IPS DF 6.9 (cell line): ENCODE results near the gene UBTD1.

Source experiments
- DNase-seq: peaks from one replicate; pipeline ENCODE4 v3.0.0-alpha.2; 2013; ENCODE audit warnings: low read depth, low spot score
- H3K27ac ChIP-seq: one replicate; pipeline ENCODE4 v1.5.1; 2013; ENCODE audit warnings: low read length, control low read depth
- H3K27me3 ChIP-seq: 2 replicates; pipeline ENCODE4 v1.6.1; 2013; ENCODE audit warnings: mild to moderate bottlenecking, low read length; ENCODE audit not compliant: control insufficient read depth, insufficient read depth
- H3K36me3 ChIP-seq: 2 replicates; pipeline ENCODE4 v1.6.1; 2013; ENCODE audit warnings: low read length; ENCODE audit not compliant: control insufficient read depth, insufficient read depth
- H3K4me1 ChIP-seq: 2 replicates; pipeline ENCODE4 v1.6.1; 2013; ENCODE audit warnings: low read length; ENCODE audit not compliant: control insufficient read depth, insufficient read depth
- H3K4me3 ChIP-seq: 2 replicates; pipeline ENCODE4 v1.5.1; 2013; ENCODE audit warnings: mild to moderate bottlenecking, low read length
- H3K9me3 ChIP-seq: 2 replicates; pipeline ENCODE4 v1.6.1; 2013; ENCODE audit warnings: low read length, inconsistent platforms; ENCODE audit not compliant: control insufficient read depth, insufficient read depth
- WGBS: extraction: QIAGEN DNeasy Blood & Tissue Kit; methylation state at CpG from one replicate; pipeline ENCODE4 v1.1.7; 2013; ENCODE audit warnings: mixed read lengths, missing lambda C conversion rate; ENCODE audit not compliant: insufficient read length, insufficient coverage; 5-methylcytosine and 5-hydroxymethylcytosine counted together

Gene UBTD1

DNA sequence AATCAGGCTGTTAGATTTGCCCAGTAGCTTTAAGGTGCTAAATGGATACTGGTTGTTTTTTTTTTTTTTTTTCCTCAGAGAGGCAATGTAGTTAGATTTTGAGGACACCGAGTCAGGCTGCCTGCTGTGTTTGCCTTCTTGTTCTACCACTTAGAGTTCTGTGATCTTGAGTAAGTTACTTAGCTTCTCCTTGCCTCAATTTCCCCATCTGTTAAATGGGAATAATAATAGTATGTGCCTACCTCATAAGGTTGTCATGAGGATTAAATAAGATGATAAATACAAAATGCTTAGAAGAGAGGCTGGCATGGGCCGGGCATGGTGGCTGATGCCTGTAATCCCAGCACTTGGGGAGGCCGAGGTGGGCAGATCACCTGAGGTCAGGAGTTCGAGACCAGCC lies 120.0 kb downstream of the UBTD1 start:
- no CpG with 5 or more reads among the region's 4 CpGs for WGBS
- Histone ChIP-seq H3K27me3 (no peaks in the 10 kb centered on the region), H3K9me3 (no peaks in the 10 kb centered on the region), H3K4me3 (no peak overlapping the region), H3K4me1 (no peaks in the 10 kb centered on the region), H3K36me3 (no peaks in the 10 kb centered on the region), H3K27ac (no peak overlapping the region)
- DNase-seq = no peak
